ENCODE results near the gene ADM. TPM values are rescaled to one million over a fixed set of nuclear protein-coding genes. Genes with fewer than 3 reads are reported as not detected.

ADM gene
- total and polyA plus RNA-seq, 12 donors = 5.1 to 63.7 (median 10.8) TPM

GRCh38 chr11:10275714-10276113, 29.2 kb upstream of the ADM start:
- Histone ChIP-seq H3K27me3 (no peaks in the 10 kb centered on the region), H3K27ac (no peak overlapping the region), H3K9me3 (no peaks in the 10 kb centered on the region), H3K36me3 (no peaks in the 10 kb centered on the region), H3K4me1 (peaks cover 0 to 12% (median 0%) of the 10 kb centered on the region in 9 donors), H3K4me3 (no peak overlapping the region)
- TF ChIP-seq CTCF (IDR thresholded peaks at IDR 0.05) = no peak
- intact Hi-C loops (cut with DNase I) = no loop called here
- DNase-seq (no peak), ATAC-seq (no peak)

- H3K9me3 ChIP-seq = no peaks in the 10 kb centered on the region
- TF ChIP-seq CTCF (IDR thresholded peaks at IDR 0.05) = no peak
Measured at GRCh38 chr11:10282117-10282516, 22.8 kb upstream of the ADM start.

GRCh38 chr11:10283991-10284390, 20.9 kb upstream of the ADM start:
- peaks cover 0 to 10% (median 0%) of the 10 kb centered on the region in 9 donors for H3K36me3 ChIP-seq
- no peak for DNase-seq
- H3K9me3 ChIP-seq = no peaks in the 10 kb centered on the region
- WGBS, 2 donors = 80 to 84% methylated on average over 1 of the region's 1 CpG
- TF ChIP-seq CTCF (IDR thresholded peaks at IDR 0.05) = no peak
- H3K27ac ChIP-seq = no peak overlapping the region
- H3K4me1 ChIP-seq = peaks cover 0 to 47% (median 5%) of the 10 kb centered on the region in 9 donors
- no peaks in the 10 kb centered on the region for H3K27me3 ChIP-seq
- ATAC-seq = no peak
- intact Hi-C loops (cut with DNase I) = no loop called here
- no peak overlapping the region for H3K4me3 ChIP-seq

More at GRCh38 chr11:10282117-10282516, 22.8 kb upstream of the ADM start:
- H3K4me1 ChIP-seq = peaks cover 0 to 30% (median 5%) of the 10 kb centered on the region in 9 donors
- intact Hi-C loops (cut with DNase I) = no loop called here
- no peak for DNase-seq
- no peak overlapping the region for H3K27ac ChIP-seq
- H3K36me3 ChIP-seq = no peaks in the 10 kb centered on the region
- ATAC-seq = no peak
- H3K27me3 ChIP-seq = no peaks in the 10 kb centered on the region
- no peak overlapping the region for H3K4me3 ChIP-seq

- peak overlapping the region in 1 of 10 donors; percentile 79 for H3K27ac ChIP-seq
- H3K4me1 ChIP-seq = peaks cover 0 to 59% (median 8%) of the 10 kb centered on the region in 9 donors
- TF ChIP-seq CTCF (IDR thresholded peaks at IDR 0.05) = no peak
- no peak overlapping the region for H3K4me3 ChIP-seq
- ATAC-seq (no peak), DNase-seq (no peak)
- peaks cover 0 to 10% (median 0%) of the 10 kb centered on the region in 9 donors for H3K36me3 ChIP-seq
- WGBS, 2 donors = 82 to 85% methylated on average over 4 of the region's 4 CpGs
- no peaks in the 10 kb centered on the region for H3K27me3 ChIP-seq
- no peaks in the 10 kb centered on the region for H3K9me3 ChIP-seq
- intact Hi-C loops (cut with DNase I) = no loop called here
Measured at GRCh38 chr11:10285148-10285802, 19.6 kb upstream of the ADM start.

Data from heart right ventricle (tissue), 16 donors.